Heart left ventricle (tissue), 16 donors: ENCODE measurements around the gene WDR48. TPM values are rescaled to one million over a fixed set of nuclear protein-coding genes. Genes with fewer than 3 reads are reported as not detected.

Experiments used
- ATAC-seq, 4 donors: fragments of 200-7000 bp; cut with Tn5 transposase; one replicate each; pipeline ENCODE4 v1.9.1; 2020 to 2022; ENCODE audit warnings: moderate library complexity in 4 of 4, mild to moderate bottlenecking in 3 of 4, moderate number of reproducible peaks in 1 of 4
- DNase-seq, 5 donors: peaks; one replicate each; pipeline ENCODE4 v3.0.0-alpha.2; 2020
- H3K27ac ChIP-seq, 12 donors: fragments of 200-600 bp; sonication (generic) in 4 of 12; one replicate each; pipeline versions ENCODE4 v1.5.0 to v1.8.0; 2016 to 2022; ENCODE audit warnings: mild to moderate bottlenecking in 2 of 12
- H3K27me3 ChIP-seq, 9 donors: fragments of 200-600 bp; sonication (generic) in 2 of 9; one replicate each; pipeline versions ENCODE4 v1.5.1 to v1.8.0; 2016 to 2022; ENCODE audit warnings: mild to moderate bottlenecking in 3 of 9
- H3K36me3 ChIP-seq, 9 donors: fragments of 200-600 bp; sonication (generic) in 2 of 9; one replicate each; pipeline versions ENCODE4 v1.5.0 to v1.8.0; 2018 to 2022; ENCODE audit warnings: mild to moderate bottlenecking in 2 of 9
- H3K4me1 ChIP-seq, 12 donors: fragments of 200-600 bp; sonication (generic) in 4 of 12; one replicate each; pipeline versions ENCODE4 v1.5.0 to v1.8.0; 2016 to 2022; ENCODE audit warnings: mild to moderate bottlenecking in 3 of 12
- H3K4me3 ChIP-seq, 12 donors: fragments of 200-600 bp; sonication (generic) in 4 of 12; one replicate each; pipeline versions ENCODE4 v1.5.0 to v1.8.0; 2017 to 2022; ENCODE audit warnings: mild to moderate bottlenecking in 9 of 12, moderate library complexity in 4 of 12
- H3K9me3 ChIP-seq, 12 donors: fragments of 200-600 bp; sonication (generic) in 4 of 12; one replicate each; pipeline versions ENCODE4 v1.5.0 to v1.8.0; 2016 to 2022; ENCODE audit warnings: mild to moderate bottlenecking in 1 of 12
- CTCF ChIP-seq, 12 donors: fragments of 200-600 bp; sonication (generic) in 4 of 12; IDR thresholded peaks; one replicate each; pipeline versions ENCODE4 v1.5.0 to v1.8.0; 2018 to 2022; ENCODE audit warnings: antibody characterized with exemption in 12 of 12, mild to moderate bottlenecking in 5 of 12
- POLR2A ChIP-seq, 2 donors: fragments of 450-650 bp; IDR thresholded peaks; one replicate each; pipeline ENCODE4 v1.6.1; 2017; ENCODE audit warnings: antibody characterized with exemption in 2 of 2, mild to moderate bottlenecking in 2 of 2, moderate library complexity in 2 of 2
- WGBS, 4 donors: extraction: QIAGEN DNeasy Blood & Tissue Kit in 2 of 4; methylation state at CpG; one replicate each; pipeline versions ENCODE4 v1.1.5 to v1.1.7; 2013 to 2018; 5-methylcytosine and 5-hydroxymethylcytosine counted together
- intact Hi-C, 10 donors: fragments of 100-400 bp; cut with DNase I; formaldehyde crosslinking; loops; one replicate each; pipeline versions ENCODE4 v1.11.1 to v1.14.2; 2022
- microRNA-seq, 4 donors: library from miRNA; unstranded; fragments of <30 nt; microRNA quantifications; one replicate each; pipeline versions ENCODE4 to v1.2.0, GENCODE V29; 2017 to 2020
- polyA plus RNA-seq, 2 donors: library from polyadenylated mRNA; stranded (reverse); fragments of 200-250 nt; gene quantifications; one replicate each; pipeline ENCODE4 v1.2.3, GENCODE V29; 2013
- total RNA-seq, 9 donors: library from RNA; depleted of rRNA in 2 of 9; stranded (reverse); fragments of >200 nt in 2 of 9; fragmentation: NEBNext Ultra II Directional in 3 of 9; extraction: Animal tissue kit (Norgen Biotek cat#: 25700) in 3 of 9; gene quantifications; one replicate each; pipeline versions ENCODE4 v1.1.0 to v1.2.4, GENCODE V29; 2016 to 2023
- donor health status: ischemic (EF 13 %, LVEDD 7.1; RV severe dilation, severe dysfunction).
- donor health status: healthy with polysubstance abuse.
- donor health status: DM: no; HTN: yes; CAD: no.
- donor health status: DM: no; HTN: no; CAD: no.
- donor health status: ischemic (EF 25% LVEDD 6.9; RV normal size, moderate dysfunction).
- donor health status: ischemic (EF 25% LVEDD 5.7; RV mildly dilated, moderate dysfunction).
- donor health status: healthy.
- donor health status: DM: yes; HTN: yes; CAD: no.
- donor health status: ischemic (EF 35%, LVEDD 5.7; RV mildly dilated, moderate dysfunction).
- donor health status: nonischemic (EF 11% LVEDD 7.7; RV severe dilation, severe dysfunction).
- donor health status: DM: yes; HTN: yes; CAD: no.
- donor health status: PGD.
- donor health status: ischemic (EF 29% LVEDD 5.4; RV normal size, mild dysfunction).
- donor health status: nonischemic (EF 23%, LVEDD 6.1; RV moderate dilation, normal function).

WDR48 gene
- total and polyA plus RNA-seq, 11 donors, result 8.0 to 35.4 (median 22.5) TPM

- 43 to 56% (median 51%) methylated on average over 10 to 11 of the region's 11 CpGs for WGBS, 4 donors
- Histone ChIP-seq H3K9me3 (no peaks in the 10 kb centered on the region), H3K27me3 (no peaks in the 10 kb centered on the region), H3K36me3 (peaks cover 15 to 56% (median 50%) of the 10 kb centered on the region in 9 donors), H3K4me1 (peaks cover 40 to 87% (median 72%) of the 10 kb centered on the region in 12 donors), H3K4me3 (peak overlapping the region in 1 of 12 donors; percentile 1), H3K27ac (peak overlapping the region in 10 of 12 donors; percentile 24 to 100 (median 91))
- ATAC-seq (peak in 3 of 4 donors; percentile 2 to 19 (median 8)), DNase-seq (peak in 4 of 5 donors; percentile 47 to 64 (median 61))
- intact Hi-C loops, result loop anchor here in 1 of 10 donors (5.0 kb wide), 1 partner anchor 39 kb away; the partner anchor contains the start of genes GORASP1 and TTC21A
- TF ChIP-seq CTCF (IDR thresholded peaks at IDR 0.05) (peak in 4 of 12 donors; percentile 26 to 34 (median 28)), POLR2A (IDR thresholded peaks at IDR 0.05) (no peak)
Measured at GRCh38 chr3:39146083-39146501, 94.3 kb downstream of the WDR48 start.

Small RNA genes lying within 50 kb of the gene (microRNA-seq; reads per million reads assigned to microRNA genes)
- gene MIR6822, result 0 to 0.32 (median 0) reads per million in 4 donors

Other genes starting within 250 kb of the WDR48 start
- under 1 TPM in 8 of 9 donors, not detected in 1; 0.05 to 0.56 (median 0.11) TPM for gene SCN10A, start 235.8 kb upstream of the WDR48 start, total RNA-seq
- gene SCN10A, start 235.8 kb upstream of the WDR48 start, polyA plus RNA-seq, result under 1 TPM; 0.11 to 0.72 TPM
- under 1 TPM in 6 of 9 donors, not detected in 3; 0.05 to 0.13 (median 0.09) TPM for gene SCN11A, start 72 bp upstream of the WDR48 start, total RNA-seq
- under 1 TPM in 1 of 2 donors, not detected in 1; 0.03 TPM for gene SCN11A, start 72 bp upstream of the WDR48 start, polyA plus RNA-seq
- 10 to 100 TPM; 35.3 to 52.5 (median 42.3) TPM for gene GORASP1, start 55.6 kb downstream of the WDR48 start, total RNA-seq
- gene GORASP1, start 55.6 kb downstream of the WDR48 start, polyA plus RNA-seq, result 10 to 100 TPM; 19.9 to 43.3 TPM
- gene TTC21A, start 55.7 kb downstream of the WDR48 start, total RNA-seq, result 1 to 10 TPM in 7 of 9 donors, under 1 TPM in 2; 0.83 to 4.8 (median 2.0) TPM
- 1 to 10 TPM in 1 of 2 donors, under 1 TPM in 1; 0.72 to 1.9 TPM for gene TTC21A, start 55.7 kb downstream of the WDR48 start, polyA plus RNA-seq
- gene CSRNP1, start 101.6 kb downstream of the WDR48 start, total RNA-seq, result 10 to 100 TPM in 7 of 9 donors, 1 to 10 TPM in 2; 5.3 to 27.3 (median 17.2) TPM
- 10 to 100 TPM in 1 of 2 donors, 1 to 10 TPM in 1; 9.3 to 40.3 TPM for gene CSRNP1, start 101.6 kb downstream of the WDR48 start, polyA plus RNA-seq
- gene XIRP1, start 140.6 kb downstream of the WDR48 start, total RNA-seq, result 1,000 to 10,000 TPM in 1 of 9 donors, 100 to 1,000 TPM in 8; 293 to 1,122 (median 530) TPM
- 100 to 1,000 TPM; 496 to 675 TPM for gene XIRP1, start 140.6 kb downstream of the WDR48 start, polyA plus RNA-seq
- gene CX3CR1, start 228.0 kb downstream of the WDR48 start, total RNA-seq, result 10 to 100 TPM in 1 of 9 donors, 1 to 10 TPM in 5, under 1 TPM in 3; 0.20 to 11.4 (median 1.2) TPM
- gene CX3CR1, start 228.0 kb downstream of the WDR48 start, polyA plus RNA-seq, result under 1 TPM; 0.14 to 0.15 TPM